Esophagus muscularis mucosa (tissue), 4 donors: ENCODE measurements around the gene DHX9.

ENCODE experiments used
- EP300 ChIP-seq: sonication (generic); formaldehyde crosslinking; IDR thresholded peaks from one replicate; pipeline ENCODE4 v1.6.1; 2017; ENCODE audit warnings: antibody characterized with exemption
- POLR2A ChIP-seq: fragments of 450-650 bp; IDR thresholded peaks from one replicate; pipeline ENCODE4 v1.6.1; 2017; ENCODE audit warnings: antibody characterized with exemption, moderate library complexity, mild to moderate bottlenecking, low read depth
- POLR2AphosphoS5 ChIP-seq, 2 donors: sonication (generic); formaldehyde crosslinking; IDR thresholded peaks; one replicate each; pipeline ENCODE4 v1.6.1; 2017; ENCODE audit warnings: antibody characterized with exemption in 2 of 2
- TF ChIP-seq, protein P1 (sequence below), 3 experiments: fragments of 200-600 bp in 2 of 3; fragments of 450-650 bp in 1 of 3; sonication (generic) in 2 of 3; IDR thresholded peaks; one replicate each; pipeline ENCODE4 v1.5.1; 2017 to 2019; ENCODE audit warnings: antibody characterized with exemption in 3 of 3, mild to moderate bottlenecking in 2 of 3, moderate library complexity in 1 of 3

- TF ChIP-seq, protein P1, sequence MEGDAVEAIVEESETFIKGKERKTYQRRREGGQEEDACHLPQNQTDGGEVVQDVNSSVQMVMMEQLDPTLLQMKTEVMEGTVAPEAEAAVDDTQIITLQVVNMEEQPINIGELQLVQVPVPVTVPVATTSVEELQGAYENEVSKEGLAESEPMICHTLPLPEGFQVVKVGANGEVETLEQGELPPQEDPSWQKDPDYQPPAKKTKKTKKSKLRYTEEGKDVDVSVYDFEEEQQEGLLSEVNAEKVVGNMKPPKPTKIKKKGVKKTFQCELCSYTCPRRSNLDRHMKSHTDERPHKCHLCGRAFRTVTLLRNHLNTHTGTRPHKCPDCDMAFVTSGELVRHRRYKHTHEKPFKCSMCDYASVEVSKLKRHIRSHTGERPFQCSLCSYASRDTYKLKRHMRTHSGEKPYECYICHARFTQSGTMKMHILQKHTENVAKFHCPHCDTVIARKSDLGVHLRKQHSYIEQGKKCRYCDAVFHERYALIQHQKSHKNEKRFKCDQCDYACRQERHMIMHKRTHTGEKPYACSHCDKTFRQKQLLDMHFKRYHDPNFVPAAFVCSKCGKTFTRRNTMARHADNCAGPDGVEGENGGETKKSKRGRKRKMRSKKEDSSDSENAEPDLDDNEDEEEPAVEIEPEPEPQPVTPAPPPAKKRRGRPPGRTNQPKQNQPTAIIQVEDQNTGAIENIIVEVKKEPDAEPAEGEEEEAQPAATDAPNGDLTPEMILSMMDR (IDR thresholded peaks at IDR 0.05): no peak
- TF ChIP-seq POLR2A: no peak
- no peak for TF ChIP-seq POLR2AphosphoS5 (IDR thresholded peaks at IDR 0.05)
- TF ChIP-seq EP300: no peak
Measured at GRCh38 chr1:182910143-182910542, 71.0 kb downstream of the DHX9 start.
